Pancreas (tissue), 10 donors: ENCODE measurements around the gene MYBPC3. TPM values are rescaled to one million over a fixed set of nuclear protein-coding genes. Genes with fewer than 3 reads are reported as not detected.
A peak's percentile ranks its signal among the peaks of the same experiment; 100 is the strongest.

Experiments
- ATAC-seq, 4 donors: fragments of 200-7000 bp; cut with Tn5 transposase; one replicate each; pipeline versions ENCODE4 v1.8.0 to v1.9.1; 2020; ENCODE audit warnings: mild to moderate bottlenecking in 4 of 4, moderate library complexity in 4 of 4
- DNase-seq, 6 donors: peaks; one replicate each; pipeline ENCODE4 v3.0.0-alpha.2; 2020
- FAIRE-seq: peaks from 2 replicates; lab custom pipeline; 2012; peaks lifted over from hg19 to GRCh38; lab: Jason Lieb, UNC
- H3K27ac ChIP-seq, 4 donors: fragments of 200-600 bp; sonication (generic); 1 replicate in 3 of 4; 2 replicates in 1 of 4; pipeline versions ENCODE4 v1.5.0 to v1.8.0; 2020
- H3K27me3 ChIP-seq, 4 donors: fragments of 200-600 bp; one replicate each; pipeline ENCODE4 v1.8.0; 2021
- H3K36me3 ChIP-seq, 3 donors: fragments of 200-600 bp; sonication (generic) in 1 of 3; one replicate each; pipeline versions ENCODE4 v1.5.0 to v1.8.0; 2020 to 2021
- H3K4me1 ChIP-seq, 3 donors: fragments of 200-600 bp; one replicate each; pipeline ENCODE4 v1.8.0; 2021
- H3K4me3 ChIP-seq, 4 donors: fragments of 200-600 bp; sonication (generic) in 2 of 4; one replicate each; pipeline versions ENCODE4 v1.5.0 to v1.8.0; 2020 to 2021
- H3K9me3 ChIP-seq, 4 donors: fragments of 200-600 bp; one replicate each; pipeline ENCODE4 v1.8.0; 2021
- WGBS, 2 donors: extraction: QIAGEN DNeasy Blood & Tissue Kit; methylation state at CpG; one replicate each; pipeline ENCODE4 v1.1.7; 2013; 5-methylcytosine and 5-hydroxymethylcytosine counted together
- intact Hi-C, 3 donors: fragments of 100-400 bp; cut with DNase I; formaldehyde crosslinking; loops; one replicate each; pipeline versions ENCODE4 v1.11.1 to v1.14.2; 2022
- polyA plus RNA-seq, 2 donors: library from polyadenylated mRNA; stranded (reverse); fragments of 200-250 nt; gene quantifications; one replicate each; pipeline ENCODE4 v1.2.3, GENCODE V29; 2013
- total RNA-seq, 6 donors: library from RNA; stranded (reverse); fragmentation: NEBNext Ultra II Directional in 4 of 6; extraction: Animal tissue kit (Norgen Biotek cat#: 25700) in 4 of 6; gene quantifications; one replicate each; pipeline versions ENCODE4 v1.2.1 to v1.2.4, GENCODE V29; 2021 to 2023
- TF ChIP-seq, protein P1 (sequence below), 4 donors: fragments of 200-600 bp; sonication (generic) in 3 of 4; IDR thresholded peaks; one replicate each; pipeline versions ENCODE4 v1.5.0 to v1.8.0; 2021; ENCODE audit warnings: antibody characterized with exemption in 4 of 4
- donor health status: healthy with polysubstance abuse.
- donor health status: DM: no; HTN: no; CAD: no; lungs with moderate emphysema.
- donor health status: DM: no; HTN: no; CAD: no.
- donor health status: control.
- donor health status: control.
- donor health status: Bipolar disorder and iron deficiency.
- donor health status: DM: yes; HTN: yes; CAD: no.
- donor health status: DM: no; HTN: no; CAD: no.
- donor health status: DM: no; HTN: no; CAD: no.
- donor health status: DM: yes; HTN: yes; CAD: no.

The MYBPC3 gene
- total and polyA plus RNA-seq, 8 donors = 0.06 to 1.0 (median 0.12) TPM; not detected in 2

DNA sequence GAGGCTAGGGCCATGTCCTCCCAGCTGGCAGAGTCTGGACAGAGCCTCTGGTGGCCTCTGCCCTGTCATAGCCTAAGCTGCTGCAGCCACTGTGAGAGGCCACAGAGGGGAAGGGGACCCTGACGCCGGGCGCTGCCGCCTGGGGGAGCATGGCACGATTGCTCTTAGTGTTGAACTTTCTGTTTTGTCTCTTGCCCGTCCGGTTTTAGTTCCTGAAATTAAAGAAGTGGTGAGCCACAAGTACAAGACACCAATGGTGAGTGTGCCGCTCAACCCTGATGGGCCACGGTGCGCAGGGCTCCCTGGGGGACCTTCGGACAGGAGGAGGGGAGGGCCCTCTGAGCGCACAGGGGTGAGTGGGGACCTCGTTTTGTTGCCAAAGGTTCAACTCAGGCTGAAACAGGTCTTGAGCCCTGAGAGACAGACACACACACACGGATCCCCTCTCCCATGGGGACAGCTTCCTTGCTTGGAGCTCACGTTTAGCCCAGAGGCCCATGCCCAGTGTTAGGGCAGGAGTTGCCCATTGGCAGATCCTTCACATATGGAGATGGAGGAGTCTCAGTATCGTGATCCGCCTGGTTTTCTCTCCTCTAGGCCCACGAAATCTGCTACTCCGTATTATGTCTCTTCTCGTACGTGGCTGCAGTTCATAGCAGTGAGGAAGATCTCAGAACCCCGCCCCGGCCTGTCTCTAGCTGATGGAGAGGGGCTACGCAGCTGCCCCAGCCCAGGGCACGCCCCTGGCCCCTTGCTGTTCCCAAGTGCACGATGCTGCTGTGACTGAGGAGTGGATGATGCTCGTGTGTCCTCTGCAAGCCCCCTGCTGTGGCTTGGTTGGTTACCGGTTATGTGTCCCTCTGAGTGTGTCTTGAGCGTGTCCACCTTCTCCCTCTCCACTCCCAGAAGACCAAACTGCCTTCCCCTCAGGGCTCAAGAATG lies 23.8 kb downstream of the MYBPC3 start:
- Histone ChIP-seq H3K4me3 (no peak overlapping the region), H3K27ac (no peak overlapping the region), H3K36me3 (peaks cover 0 to 27% (median 21%) of the 10 kb centered on the region in 3 donors), H3K9me3 (no peaks in the 10 kb centered on the region), H3K27me3 (no peaks in the 10 kb centered on the region), H3K4me1 (no peaks in the 10 kb centered on the region)
- DNase-seq = peak in 1 of 6 donors; percentile 32
- peak in 1 of 4 donors; percentile 24 for ATAC-seq
- TF ChIP-seq, protein P1, sequence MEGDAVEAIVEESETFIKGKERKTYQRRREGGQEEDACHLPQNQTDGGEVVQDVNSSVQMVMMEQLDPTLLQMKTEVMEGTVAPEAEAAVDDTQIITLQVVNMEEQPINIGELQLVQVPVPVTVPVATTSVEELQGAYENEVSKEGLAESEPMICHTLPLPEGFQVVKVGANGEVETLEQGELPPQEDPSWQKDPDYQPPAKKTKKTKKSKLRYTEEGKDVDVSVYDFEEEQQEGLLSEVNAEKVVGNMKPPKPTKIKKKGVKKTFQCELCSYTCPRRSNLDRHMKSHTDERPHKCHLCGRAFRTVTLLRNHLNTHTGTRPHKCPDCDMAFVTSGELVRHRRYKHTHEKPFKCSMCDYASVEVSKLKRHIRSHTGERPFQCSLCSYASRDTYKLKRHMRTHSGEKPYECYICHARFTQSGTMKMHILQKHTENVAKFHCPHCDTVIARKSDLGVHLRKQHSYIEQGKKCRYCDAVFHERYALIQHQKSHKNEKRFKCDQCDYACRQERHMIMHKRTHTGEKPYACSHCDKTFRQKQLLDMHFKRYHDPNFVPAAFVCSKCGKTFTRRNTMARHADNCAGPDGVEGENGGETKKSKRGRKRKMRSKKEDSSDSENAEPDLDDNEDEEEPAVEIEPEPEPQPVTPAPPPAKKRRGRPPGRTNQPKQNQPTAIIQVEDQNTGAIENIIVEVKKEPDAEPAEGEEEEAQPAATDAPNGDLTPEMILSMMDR (IDR thresholded peaks at IDR 0.05) = no peak
- no peak for FAIRE-seq
- WGBS, 2 donors = 87 to 88% methylated on average over 29 of the region's 29 CpGs
- intact Hi-C loops = no loop called here

DNA sequence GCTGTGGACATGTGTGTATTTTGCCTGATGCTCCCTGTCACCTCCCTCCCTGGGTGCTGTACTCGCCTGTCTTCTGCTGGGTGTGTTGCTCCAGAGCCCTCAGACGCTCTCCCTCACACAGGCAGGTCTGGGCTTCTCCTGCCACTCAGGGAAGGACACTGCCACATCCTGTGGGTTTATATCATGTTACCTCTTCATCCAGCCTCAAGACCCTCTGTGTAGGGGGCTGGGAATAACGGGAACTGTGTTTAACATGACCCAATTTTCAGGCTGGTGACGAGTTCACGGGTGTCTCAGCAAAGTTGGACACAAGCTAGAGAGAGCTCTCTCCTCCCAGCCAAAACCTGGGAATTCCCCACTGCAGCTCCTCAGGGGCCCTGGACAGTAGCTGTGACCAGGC lies 24.6 kb downstream of the MYBPC3 start:
- Histone ChIP-seq H3K27ac (no peak overlapping the region), H3K4me3 (no peak overlapping the region), H3K9me3 (no peaks in the 10 kb centered on the region), H3K36me3 (peaks cover 0 to 27% (median 21%) of the 10 kb centered on the region in 3 donors), H3K4me1 (no peaks in the 10 kb centered on the region), H3K27me3 (no peaks in the 10 kb centered on the region)
- no peak for ATAC-seq
- WGBS, 2 donors = 90 to 94% methylated on average over 5 of the region's 5 CpGs
- no peak for DNase-seq
- FAIRE-seq = no peak
- intact Hi-C loops = no loop called here
- TF ChIP-seq, protein P1 (IDR thresholded peaks at IDR 0.05) = no peak

DNA sequence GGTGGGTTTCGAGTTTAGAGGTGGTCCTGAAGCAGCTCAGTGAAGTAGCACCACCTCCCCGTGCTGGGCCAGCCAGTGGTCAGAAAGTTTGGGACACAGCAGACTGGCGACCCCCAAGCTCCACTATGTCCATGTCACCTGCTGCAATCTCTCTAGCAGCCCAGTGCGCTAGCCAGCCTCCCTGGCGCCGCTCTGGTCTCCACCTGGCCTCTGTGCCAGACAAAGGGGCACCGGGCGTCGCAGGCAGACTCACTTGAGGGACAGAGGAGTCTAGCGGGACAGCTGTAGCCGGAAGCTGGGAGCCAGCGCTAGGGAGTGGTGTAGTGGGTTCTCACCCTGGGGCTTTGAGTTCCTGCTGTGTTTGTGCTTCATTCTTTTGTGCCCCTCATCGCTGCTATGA lies 25.5 kb downstream of the MYBPC3 start:
- DNase-seq = peak in 1 of 6 donors; percentile 52
- H3K9me3 ChIP-seq = no peaks in the 10 kb centered on the region
- 93 to 94% methylated on average over 13 of the region's 13 CpGs for WGBS, 2 donors
- FAIRE-seq = no peak
- H3K36me3 ChIP-seq = peaks cover 0 to 27% (median 21%) of the 10 kb centered on the region in 3 donors
- H3K4me1 ChIP-seq = no peaks in the 10 kb centered on the region
- no peaks in the 10 kb centered on the region for H3K27me3 ChIP-seq
- H3K27ac ChIP-seq = no peak overlapping the region
- intact Hi-C loops = no loop called here
- TF ChIP-seq, protein P1 (IDR thresholded peaks at IDR 0.05) = no peak
- no peak overlapping the region for H3K4me3 ChIP-seq
- ATAC-seq = no peak

DNA sequence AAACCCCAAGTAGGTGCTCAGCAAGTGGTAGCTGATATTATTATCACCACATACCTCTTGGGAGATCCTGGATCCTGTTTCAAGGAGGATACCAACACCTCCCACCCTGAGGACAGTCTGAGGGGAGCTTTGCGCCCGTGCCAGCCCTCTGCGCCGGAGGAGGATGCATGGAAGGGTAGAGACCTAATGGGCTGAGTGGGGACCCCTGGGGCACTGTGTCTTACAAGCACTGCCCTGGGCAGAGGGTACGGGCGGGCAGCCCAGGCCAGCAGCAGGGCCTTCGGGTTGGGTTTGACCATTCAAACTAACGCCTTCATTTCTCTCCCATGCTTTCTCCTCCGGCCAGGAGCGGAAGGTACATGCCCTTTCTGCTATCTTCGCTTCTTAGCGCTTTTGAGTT lies 26.3 kb downstream of the MYBPC3 start:
- no peak for ATAC-seq
- Histone ChIP-seq H3K4me3 (no peak overlapping the region), H3K27me3 (no peaks in the 10 kb centered on the region), H3K27ac (no peak overlapping the region), H3K9me3 (no peaks in the 10 kb centered on the region), H3K4me1 (no peaks in the 10 kb centered on the region), H3K36me3 (peaks cover 0 to 27% (median 21%) of the 10 kb centered on the region in 3 donors)
- TF ChIP-seq, protein P1 (IDR thresholded peaks at IDR 0.05) = no peak
- FAIRE-seq = no peak
- intact Hi-C loops = no loop called here
- WGBS, 2 donors = 95 to 98% methylated on average over 12 of the region's 12 CpGs
- peak in 1 of 6 donors; percentile 27 for DNase-seq
